Upper lobe of left lung (tissue), 4 donors: ENCODE data around the gene COX20.

ENCODE experiments used
- POLR2A ChIP-seq, 4 donors: fragments of 450-650 bp; IDR thresholded peaks; one replicate each; pipeline ENCODE4 v1.5.1; 2016 to 2017; ENCODE audit warnings: antibody characterized with exemption in 4 of 4, mild to moderate bottlenecking in 2 of 4
- TF ChIP-seq, protein P1 (sequence below), 6 experiments: fragments of 450-650 bp in 4 of 6; fragments of 200-600 bp in 2 of 6; sonication (generic) in 2 of 6; IDR thresholded peaks; one replicate each; pipeline ENCODE4 v1.5.1; 2016 to 2019; ENCODE audit warnings: antibody characterized with exemption in 6 of 6

DNA sequence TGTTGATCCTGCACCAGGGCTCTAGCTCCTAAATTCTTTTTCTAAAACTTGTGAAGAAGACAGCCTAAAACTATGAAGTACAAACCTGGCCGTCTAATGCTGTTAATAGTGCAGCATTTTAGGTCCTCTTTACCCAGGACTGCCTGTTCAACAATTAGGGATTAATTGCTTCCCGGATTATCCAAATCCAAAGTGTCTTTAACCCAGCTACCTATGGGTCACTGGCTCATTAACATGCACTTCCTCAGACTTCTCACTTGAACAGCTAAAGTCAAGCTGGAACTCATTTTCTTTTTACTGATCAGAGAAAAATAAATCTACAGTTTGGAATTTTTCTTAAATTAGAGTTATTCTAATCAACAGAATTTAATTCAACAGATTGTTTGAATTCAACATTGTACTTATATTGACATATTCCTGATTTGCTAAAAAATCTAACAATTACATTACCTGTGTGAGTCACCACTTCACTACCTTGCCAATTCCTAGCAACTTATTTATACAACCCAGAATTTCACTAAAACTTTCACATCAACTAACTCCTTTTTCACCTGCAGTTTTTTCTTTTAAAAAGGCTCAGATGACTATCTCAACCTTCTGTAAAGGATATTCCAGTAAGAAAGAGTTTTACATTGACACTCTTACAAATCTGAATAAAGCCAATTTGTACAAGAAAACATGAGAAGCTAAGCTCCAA, 25.6 kb downstream of the COX20 start:
- TF ChIP-seq, protein P1, sequence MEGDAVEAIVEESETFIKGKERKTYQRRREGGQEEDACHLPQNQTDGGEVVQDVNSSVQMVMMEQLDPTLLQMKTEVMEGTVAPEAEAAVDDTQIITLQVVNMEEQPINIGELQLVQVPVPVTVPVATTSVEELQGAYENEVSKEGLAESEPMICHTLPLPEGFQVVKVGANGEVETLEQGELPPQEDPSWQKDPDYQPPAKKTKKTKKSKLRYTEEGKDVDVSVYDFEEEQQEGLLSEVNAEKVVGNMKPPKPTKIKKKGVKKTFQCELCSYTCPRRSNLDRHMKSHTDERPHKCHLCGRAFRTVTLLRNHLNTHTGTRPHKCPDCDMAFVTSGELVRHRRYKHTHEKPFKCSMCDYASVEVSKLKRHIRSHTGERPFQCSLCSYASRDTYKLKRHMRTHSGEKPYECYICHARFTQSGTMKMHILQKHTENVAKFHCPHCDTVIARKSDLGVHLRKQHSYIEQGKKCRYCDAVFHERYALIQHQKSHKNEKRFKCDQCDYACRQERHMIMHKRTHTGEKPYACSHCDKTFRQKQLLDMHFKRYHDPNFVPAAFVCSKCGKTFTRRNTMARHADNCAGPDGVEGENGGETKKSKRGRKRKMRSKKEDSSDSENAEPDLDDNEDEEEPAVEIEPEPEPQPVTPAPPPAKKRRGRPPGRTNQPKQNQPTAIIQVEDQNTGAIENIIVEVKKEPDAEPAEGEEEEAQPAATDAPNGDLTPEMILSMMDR (IDR thresholded peaks at IDR 0.05): no peak
- no peak for TF ChIP-seq POLR2A (IDR thresholded peaks at IDR 0.05)
